ENCODE measurements around the gene ZNF479. TPM values are rescaled to one million over a fixed set of nuclear protein-coding genes. Genes with fewer than 3 reads are reported as not detected.
"Not testable (repeated sequence)": the region's sequence is repeated elsewhere in the genome, so short reads cannot be mapped to it uniquely, and the experiment has no call there.

ZNF479 gene
- polyA plus RNA-seq (2012; rRNA removed) = not detected in 2 replicates
- polyA plus RNA-seq (2012; cell fraction: cytosol; rRNA removed) = not detected in 2 replicates
- polyA plus RNA-seq (2012; cell fraction: nucleus; rRNA removed) = not detected in 2 replicates

- H4K20me1 ChIP-seq (ENCODE audit: insufficient read depth); H3K36me3 ChIP-seq (replicated peaks in 1 of 2; ENCODE audit: control insufficient read depth in 1 of 2, insufficient read depth in 2 of 2, low read length in 1 of 2); H3K79me2 ChIP-seq (ENCODE audit: insufficient read depth); H3K4me2 ChIP-seq; H3F3A ChIP-seq (replicated peaks; ENCODE audit: insufficient read depth); CTCF ChIA-PET; H3K27me3 ChIP-seq (ENCODE audit: insufficient read depth); H3K9me2 ChIP-seq; H3K9me3 ChIP-seq; H3K27ac ChIP-seq (ENCODE audit: low read depth in 2 of 2, low read length in 1 of 2); H3K4me1 ChIP-seq (ENCODE audit: control insufficient read depth in 1 of 2, insufficient read depth in 2 of 2, low read depth in 1 of 2, low read length in 1 of 2); DNase-seq; H3K9ac ChIP-seq; H3K4me3 ChIP-seq (ENCODE audit: low read depth in 2 of 2, low read length in 1 of 2); POLR2A ChIA-PET; H2AFZ ChIP-seq (ENCODE audit: low read depth): not testable (repeated sequence)
- WGBS (ENCODE audit: low lambda C conversion rate) = 0% methylated on average over 6 of the region's 6 CpGs
These were observed at the start of gene ZNF479 for GRCh38 chr7:57132336-57132735. TSS of gene ZNF479 (minus strand) at chr7:57132436. CDS start at chr7:57132324, 112 bp downstream.

GRCh38 chr7:57182031-57182430 is 49.8 kb upstream of the ZNF479 start:
- Histone ChIP-seq H3K27me3 (ENCODE audit: insufficient read depth) (no peaks in the 10 kb centered on the region), H4K20me1 (ENCODE audit: insufficient read depth) (no peaks in the 10 kb centered on the region), H3K4me2 (no peak overlapping the region), H3K27ac (ENCODE audit: low read depth in 2 of 2, low read length in 1 of 2) (no peak overlapping the region), H2AFZ (ENCODE audit: low read depth) (no peak overlapping the region), H3F3A (replicated peaks; ENCODE audit: insufficient read depth) (no peaks in the 10 kb centered on the region), H3K4me1 (ENCODE audit: control insufficient read depth in 1 of 2, insufficient read depth in 2 of 2, low read depth in 1 of 2, low read length in 1 of 2) (no peaks in the 10 kb centered on the region), H3K9ac (no peak overlapping the region), H3K9me2 (no peaks in the 10 kb centered on the region), H3K36me3 (replicated peaks in 1 of 2; ENCODE audit: control insufficient read depth in 1 of 2, insufficient read depth in 2 of 2, low read length in 1 of 2) (no peaks in the 10 kb centered on the region), H3K4me3 (ENCODE audit: low read depth in 2 of 2, low read length in 1 of 2) (no peak overlapping the region), H3K9me3 (no peaks in the 10 kb centered on the region), H3K79me2 (ENCODE audit: insufficient read depth) (no peaks in the 10 kb centered on the region)
- TF ChIP-seq ELF1 (IDR thresholded peaks at IDR 0.05) (no peak), PBX3 (IDR thresholded peaks at IDR 0.05) (no peak), NFIC (IDR thresholded peaks at IDR 0.05; ENCODE audit: borderline replicate concordance) (no peak), MEF2A (IDR thresholded peaks at IDR 0.05; ENCODE audit: borderline replicate concordance, low read depth) (no peak), TEAD4 (IDR thresholded peaks at IDR 0.05; ENCODE audit: borderline replicate concordance, insufficient read depth) (no peak), RAD21 (IDR thresholded peaks at IDR 0.05; ENCODE audit: low read length) (no peak), EP300 (IDR thresholded peaks at IDR 0.05; ENCODE audit: borderline replicate concordance in 1 of 2, low read depth in 1 of 2, low read length in 1 of 2) (no peak), RFX5 (IDR thresholded peaks at IDR 0.05; ENCODE audit: low read length) (no peak), NRF1 (IDR thresholded peaks at IDR 0.05; ENCODE audit: low read depth, low read length) (no peak), CTCF (IDR thresholded peaks at IDR 0.05) (no peak)
- no peak for DNase-seq
- ChIA-PET CTCF (no interaction called here), POLR2A (no interaction called here)
- WGBS (ENCODE audit: low lambda C conversion rate) = 7% methylated on average over 4 of the region's 4 CpGs

GRCh38 chr7:57181281-57181680 is 49.0 kb upstream of the ZNF479 start:
- Histone ChIP-seq H3K9me2 (no peaks in the 10 kb centered on the region), H3K27me3 (ENCODE audit: insufficient read depth) (no peaks in the 10 kb centered on the region), H3K9me3 (no peaks in the 10 kb centered on the region), H3K27ac (ENCODE audit: low read depth in 2 of 2, low read length in 1 of 2) (no peak overlapping the region), H2AFZ (ENCODE audit: low read depth) (no peak overlapping the region), H3K4me1 (ENCODE audit: control insufficient read depth in 1 of 2, insufficient read depth in 2 of 2, low read depth in 1 of 2, low read length in 1 of 2) (no peaks in the 10 kb centered on the region), H3K4me2 (no peak overlapping the region), H3K9ac (no peak overlapping the region), H4K20me1 (ENCODE audit: insufficient read depth) (no peaks in the 10 kb centered on the region), H3K36me3 (replicated peaks in 1 of 2; ENCODE audit: control insufficient read depth in 1 of 2, insufficient read depth in 2 of 2, low read length in 1 of 2) (no peaks in the 10 kb centered on the region), H3K4me3 (ENCODE audit: low read depth in 2 of 2, low read length in 1 of 2) (no peak overlapping the region), H3K79me2 (ENCODE audit: insufficient read depth) (no peaks in the 10 kb centered on the region), H3F3A (replicated peaks; ENCODE audit: insufficient read depth) (no peaks in the 10 kb centered on the region)
- no peak for DNase-seq
- ChIA-PET POLR2A (no interaction called here), CTCF (no interaction called here)
- 2% methylated on average over 9 of the region's 9 CpGs for WGBS (ENCODE audit: low lambda C conversion rate)
- TF ChIP-seq NFIC (IDR thresholded peaks at IDR 0.05; ENCODE audit: borderline replicate concordance) (no peak), RXRA (IDR thresholded peaks at IDR 0.05; ENCODE audit: borderline replicate concordance, low read depth) (no peak), FOXM1 (IDR thresholded peaks at IDR 0.05; ENCODE audit: low read depth) (no peak), MAX (IDR thresholded peaks at IDR 0.05; ENCODE audit: low read depth) (no peak)

Measured in SK-N-SH (cell line).